Dermis microvascular lymphatic vessel endothelial cell (primary cell): ENCODE measurements around the gene ING5. TPM values are rescaled to one million over a fixed set of nuclear protein-coding genes. Genes with fewer than 3 reads are reported as not detected.

Experiments
- DNase-seq, 2 donors: peaks; one replicate each; pipeline versions ENCODE4 v3.0.0 to v3.0.0-alpha.2; 2010; ENCODE audit warnings: low read depth in 2 of 2
- total RNA-seq: library from RNA; depleted of rRNA; stranded (reverse); fragments of >200 nt; gene quantifications from 2 replicates; pipeline ENCODE4 v1.2.1, GENCODE V29; 2014

Gene ING5
- total RNA-seq, 1 donor from 2014 or later: 16.7 TPM

- no peak for DNase-seq
These were observed 74.7 kb downstream of the ING5 start, which contains the start of gene GAL3ST2 for GRCh38 chr2:241776336-241777169. GAL3ST2 (plus strand) TSS chr2:241776822; CDS start chr2:241776956, 134 bp downstream.

GRCh38 chr2:241777170-241777685, 75.4 kb downstream of the ING5 start:
- no peak for DNase-seq

GRCh38 chr2:241777686-241778627, 76.1 kb downstream of the ING5 start:
- no peak for DNase-seq

Other genes starting within 250 kb of the ING5 start
- gene STK25, start 193.5 kb upstream of the ING5 start, total RNA-seq: 276 and 296 TPM in 2 replicates
- gene BOK, start 143.3 kb upstream of the ING5 start, total RNA-seq: 32.0 and 71.7 TPM in 2 replicates
- 36.5 and 44.8 TPM in 2 replicates for gene THAP4, start 64.9 kb upstream of the ING5 start, total RNA-seq
- 32.6 and 74.8 TPM in 2 replicates for gene ATG4B, start 64.3 kb upstream of the ING5 start, total RNA-seq
- gene DTYMK, start 15.2 kb upstream of the ING5 start, total RNA-seq: 30.0 and 45.7 TPM in 2 replicates
- 10.9 and 15.0 TPM in 2 replicates for gene D2HGDH, start 32.6 kb downstream of the ING5 start, total RNA-seq
- not detected in 2 replicates for gene GAL3ST2, start 74.8 kb downstream of the ING5 start, total RNA-seq
- 0.13 TPM in 1 of 2 replicates, not detected in the other for gene NEU4, start 107.2 kb downstream of the ING5 start, total RNA-seq
- under 0.01 TPM in 1 of 2 replicates, not detected in the other for gene PDCD1, start 156.9 kb downstream of the ING5 start, total RNA-seq
- gene RTP5, start 167.7 kb downstream of the ING5 start, total RNA-seq: not detected in 2 replicates